H9 (cell line): Measurements from ENCODE around the gene RPIA. TPM values are rescaled to one million over a fixed set of nuclear protein-coding genes. Genes with fewer than 3 reads are reported as not detected.

Experiments used
- DNase-seq: peaks from one replicate; pipeline ENCODE4 v3.0.0-alpha.2; 2017
- H2AFZ ChIP-seq: one replicate; pipeline ENCODE4 v1.6.1; 2013; ENCODE audit warnings: mild to moderate bottlenecking, low read length, control low read depth, moderate library complexity
- H2AK5ac ChIP-seq: 2 replicates; pipeline ENCODE4 v1.6.1; 2013; ENCODE audit warnings: low read length, control low read depth, mixed read lengths; ENCODE audit not compliant: insufficient read length
- H2BK120ac ChIP-seq: one replicate; pipeline ENCODE4 v1.6.1; 2013; ENCODE audit warnings: low read depth, mild to moderate bottlenecking, low read length, control low read depth, inconsistent platforms; ENCODE audit not compliant: poor library complexity, severe bottlenecking
- H2BK12ac ChIP-seq: 2 replicates; pipeline ENCODE4 v1.6.1; 2013; ENCODE audit warnings: low read length, control low read depth, mixed read lengths, low read depth; ENCODE audit not compliant: insufficient read length
- H2BK15ac ChIP-seq: 2 replicates; pipeline ENCODE4 v1.6.1; 2013; ENCODE audit warnings: low read depth, low read length, control low read depth
- H2BK20ac ChIP-seq: one replicate; pipeline ENCODE4 v1.6.1; 2013; ENCODE audit warnings: low read depth, mild to moderate bottlenecking, low read length, control low read depth, inconsistent platforms; ENCODE audit not compliant: poor library complexity, severe bottlenecking
- H2BK5ac ChIP-seq: 2 replicates; pipeline ENCODE4 v1.6.1; 2013; ENCODE audit warnings: low read length, control low read depth, mixed read lengths; ENCODE audit not compliant: insufficient read length
- H3K14ac ChIP-seq: 2 replicates; pipeline ENCODE4 v1.6.1; 2013; ENCODE audit warnings: low read length, control low read depth; ENCODE audit not compliant: insufficient read depth
- H3K18ac ChIP-seq: 2 replicates; pipeline ENCODE4 v1.6.1; 2013; ENCODE audit warnings: low read depth, mild to moderate bottlenecking, mixed read lengths, low read length, control low read depth; ENCODE audit not compliant: insufficient read length
- H3K23ac ChIP-seq: 2 replicates; pipeline ENCODE4 v1.6.1; 2013; ENCODE audit warnings: low read length, control low read depth, mixed read lengths, low read depth; ENCODE audit not compliant: insufficient read length
- H3K23me2 ChIP-seq: 2 replicates; pipeline ENCODE4 v1.6.1; 2013; ENCODE audit warnings: low read depth, mild to moderate bottlenecking, mixed read lengths, low read length, control low read depth; ENCODE audit not compliant: insufficient read length, poor library complexity, severe bottlenecking
- H3K27ac ChIP-seq: 2 replicates; pipeline ENCODE4 v1.5.1; 2013; ENCODE audit warnings: low read length, control low read depth, mixed read lengths, low read depth; ENCODE audit not compliant: insufficient read length
- H3K27me3 ChIP-seq: 2 replicates; pipeline ENCODE4 v1.6.1; 2013; ENCODE audit warnings: low read length, control low read depth, inconsistent platforms; ENCODE audit not compliant: insufficient read depth
- H3K4ac ChIP-seq: 2 replicates; pipeline ENCODE4 v1.6.1; 2013; ENCODE audit warnings: low read depth, mild to moderate bottlenecking, control low read depth, inconsistent platforms, low read length, moderate library complexity
- H3K4me1 ChIP-seq: 2 replicates; pipeline ENCODE4 v1.6.1; 2013; ENCODE audit warnings: low read length, control low read depth, inconsistent platforms; ENCODE audit not compliant: insufficient read depth
- H3K4me2 ChIP-seq: 2 replicates; pipeline ENCODE4 v1.6.1; 2013; ENCODE audit warnings: low read length, control low read depth, mixed read lengths; ENCODE audit not compliant: insufficient read length, insufficient read depth
- H3K56ac ChIP-seq: 2 replicates; pipeline ENCODE4 v1.6.1; 2013; ENCODE audit warnings: low read depth, mild to moderate bottlenecking, mixed read lengths, low read length, control low read depth; ENCODE audit not compliant: insufficient read length
- H3K79me1 ChIP-seq: 2 replicates; pipeline ENCODE4 v1.6.1; 2013; ENCODE audit warnings: low read depth, mild to moderate bottlenecking, moderate library complexity, low read length, control low read depth, inconsistent platforms; ENCODE audit not compliant: insufficient read depth, poor library complexity, severe bottlenecking
- H3K79me2 ChIP-seq: 2 replicates; pipeline ENCODE4 v1.6.1; 2013; ENCODE audit warnings: low read length, control low read depth, inconsistent platforms; ENCODE audit not compliant: insufficient read depth
- H3K9ac ChIP-seq: 2 replicates; pipeline ENCODE4 v1.6.1; 2013; ENCODE audit warnings: low read length, control low read depth, mixed read lengths; ENCODE audit not compliant: insufficient read length; ENCODE audit errors: extremely low read depth
- H3K9me3 ChIP-seq: one replicate; pipeline ENCODE4 v1.6.1; 2013; ENCODE audit warnings: low read depth, low read length, inconsistent platforms; ENCODE audit not compliant: control insufficient read depth
- H3T11ph ChIP-seq: one replicate; pipeline ENCODE4 v1.6.1; 2013; ENCODE audit warnings: mild to moderate bottlenecking, low read length, control low read depth, inconsistent platforms
- H4K20me1 ChIP-seq: one replicate; pipeline ENCODE4 v1.6.1; 2013; ENCODE audit not compliant: control insufficient read depth, insufficient read length, insufficient read depth
- H4K5ac ChIP-seq: 2 replicates; pipeline ENCODE4 v1.6.1; 2013; ENCODE audit warnings: low read depth, mild to moderate bottlenecking, mixed read lengths, low read length, control low read depth; ENCODE audit not compliant: insufficient read length
- H4K8ac ChIP-seq: replicated peaks from 2 replicates; pipeline ENCODE4 v1.6.1; 2013; ENCODE audit warnings: low read length, control low read depth, mixed read lengths, low read depth; ENCODE audit not compliant: insufficient read length
- H4K91ac ChIP-seq: 2 replicates; pipeline ENCODE4 v1.6.1; 2013; ENCODE audit warnings: low read depth, mild to moderate bottlenecking, moderate library complexity, mixed read lengths, low read length, control low read depth; ENCODE audit not compliant: insufficient read length
- H3K27ac Mint-ChIP-seq, 3 experiments: 2 replicates in 2 of 3; 3 replicates in 1 of 3; pipeline ENCODE4 v1.8.0; 2020 to 2021; ENCODE audit warnings: mixed read lengths in 3 of 3, mild to moderate bottlenecking in 1 of 3, moderate library complexity in 1 of 3
- H3K27me3 Mint-ChIP-seq: 2 replicates; pipeline ENCODE4 v1.8.0; 2021; ENCODE audit warnings: low read depth, mild to moderate bottlenecking, moderate library complexity, mixed read lengths
- H3K36me3 Mint-ChIP-seq, 3 experiments: 2 replicates in 2 of 3; 3 replicates in 1 of 3; pipeline ENCODE4 v1.8.0; 2020 to 2021; ENCODE audit warnings: low read depth in 3 of 3, mixed read lengths in 3 of 3; ENCODE audit not compliant: insufficient read depth in 1 of 3
- H3K4me1 Mint-ChIP-seq, 2 experiments: 2 replicates each; pipeline ENCODE4 v1.8.0; 2020; ENCODE audit warnings: mixed read lengths in 2 of 2
- H3K4me3 Mint-ChIP-seq, 2 experiments: 2 replicates in 1 of 2; 3 replicates in 1 of 2; pipeline ENCODE4 v1.8.0; 2020 to 2021; ENCODE audit warnings: mild to moderate bottlenecking in 2 of 2, mixed read lengths in 2 of 2, moderate library complexity in 1 of 2
- H3K9me3 Mint-ChIP-seq, 2 experiments: 2 replicates in 1 of 2; 3 replicates in 1 of 2; pipeline ENCODE4 v1.8.0; 2020; ENCODE audit warnings: mild to moderate bottlenecking in 2 of 2, mixed read lengths in 2 of 2, moderate library complexity in 1 of 2
- WGBS: extraction: QIAGEN DNeasy Blood & Tissue Kit; methylation state at CpG from one replicate; pipeline ENCODE4 v1.1.7; 2013; ENCODE audit warnings: missing lambda C conversion rate, low lambda C conversion rate, mixed read lengths; ENCODE audit not compliant: insufficient read length; ENCODE audit errors: extremely low coverage; 5-methylcytosine and 5-hydroxymethylcytosine counted together
- total RNA-seq: library from RNA; stranded (reverse); gene quantifications from 2 replicates; pipeline ENCODE4 v1.2.1, GENCODE V29; 2021
- TF ChIP-seq, protein P1 (sequence below): fragments of 200-600 bp; sonication (generic); conservative IDR thresholded peaks from 3 replicates; pipeline ENCODE4 v1.8.0; 2021; ENCODE audit warnings: antibody characterized with exemption, mild to moderate bottlenecking

RPIA gene
- total RNA-seq, 1 experiment from 2014 or later, result 18.6 TPM

DNA sequence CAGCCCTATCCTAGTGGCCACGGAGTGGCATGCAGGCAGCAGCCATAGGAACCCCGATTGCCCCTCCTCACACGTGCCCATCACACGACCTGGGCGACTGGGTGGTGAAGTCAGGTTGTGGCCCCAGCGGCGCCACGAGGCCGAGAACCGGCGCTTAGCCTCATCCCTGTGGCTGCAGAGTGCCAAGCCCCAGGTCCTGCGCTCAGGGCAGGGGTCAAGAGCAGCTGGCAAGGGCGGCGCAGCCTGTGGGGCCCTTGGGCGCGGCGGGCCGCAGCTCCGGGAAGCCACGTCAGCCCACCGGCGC lies 73.3 kb downstream of the RPIA start:
- H3K18ac ChIP-seq, result no peak overlapping the region
- Mint-ChIP-seq H3K27me3 (peaks cover 42% of the 10 kb centered on the region), H3K36me3 (peaks cover 0 to 7% (median 0%) of the 10 kb centered on the region in 3 experiments; a peak in 4 of 7 replicates), H3K4me1 (peaks cover 2 to 4% of the 10 kb centered on the region in 2 experiments; a peak in 3 of 4 replicates), H3K4me3 (peak overlapping the region in 1 of 2 experiments; percentile 55; a peak in 3 of 5 replicates), H3K27ac (no peak overlapping the region), H3K9me3 (peaks cover 18 to 30% of the 10 kb centered on the region in 2 experiments)
- no peak overlapping the region for H2BK5ac ChIP-seq
- no peaks in the 10 kb centered on the region for H4K20me1 ChIP-seq
- H3K14ac ChIP-seq, result no peak overlapping the region; the same call in 1 of the 2 replicates
- no peak overlapping the region for H2AFZ ChIP-seq
- peak; percentile 44 for DNase-seq
- TF ChIP-seq, protein P1, sequence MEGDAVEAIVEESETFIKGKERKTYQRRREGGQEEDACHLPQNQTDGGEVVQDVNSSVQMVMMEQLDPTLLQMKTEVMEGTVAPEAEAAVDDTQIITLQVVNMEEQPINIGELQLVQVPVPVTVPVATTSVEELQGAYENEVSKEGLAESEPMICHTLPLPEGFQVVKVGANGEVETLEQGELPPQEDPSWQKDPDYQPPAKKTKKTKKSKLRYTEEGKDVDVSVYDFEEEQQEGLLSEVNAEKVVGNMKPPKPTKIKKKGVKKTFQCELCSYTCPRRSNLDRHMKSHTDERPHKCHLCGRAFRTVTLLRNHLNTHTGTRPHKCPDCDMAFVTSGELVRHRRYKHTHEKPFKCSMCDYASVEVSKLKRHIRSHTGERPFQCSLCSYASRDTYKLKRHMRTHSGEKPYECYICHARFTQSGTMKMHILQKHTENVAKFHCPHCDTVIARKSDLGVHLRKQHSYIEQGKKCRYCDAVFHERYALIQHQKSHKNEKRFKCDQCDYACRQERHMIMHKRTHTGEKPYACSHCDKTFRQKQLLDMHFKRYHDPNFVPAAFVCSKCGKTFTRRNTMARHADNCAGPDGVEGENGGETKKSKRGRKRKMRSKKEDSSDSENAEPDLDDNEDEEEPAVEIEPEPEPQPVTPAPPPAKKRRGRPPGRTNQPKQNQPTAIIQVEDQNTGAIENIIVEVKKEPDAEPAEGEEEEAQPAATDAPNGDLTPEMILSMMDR, result no peak
- no peak overlapping the region for H3K56ac ChIP-seq
- H3K23ac ChIP-seq, result no peak overlapping the region
- no peak overlapping the region for H2BK120ac ChIP-seq
- H3K4me1 ChIP-seq, result no peaks in the 10 kb centered on the region
- H3K4me2 ChIP-seq, result peak overlapping the region; percentile 40
- no peak overlapping the region for H3K27ac ChIP-seq
- no peak overlapping the region for H3T11ph ChIP-seq
- H3K23me2 ChIP-seq, result peaks cover 8% of the 10 kb centered on the region
- H4K91ac ChIP-seq, result no peak overlapping the region
- no peak overlapping the region for H4K8ac ChIP-seq
- WGBS, result no CpG with 5 or more reads among the region's 22 CpGs
- no peak overlapping the region for H2BK20ac ChIP-seq
- no peaks in the 10 kb centered on the region for H3K9me3 ChIP-seq
- no peak overlapping the region for H2AK5ac ChIP-seq
- no peaks in the 10 kb centered on the region for H3K79me2 ChIP-seq
- H3K79me1 ChIP-seq, result no peaks in the 10 kb centered on the region
- no peak overlapping the region for H2BK12ac ChIP-seq
- H3K27me3 ChIP-seq, result peaks cover 9% of the 10 kb centered on the region; the same call in 1 of the 2 replicates
- no peak overlapping the region for H3K9ac ChIP-seq
- no peak overlapping the region for H3K4ac ChIP-seq
- H2BK15ac ChIP-seq, result no peak overlapping the region
- no peak overlapping the region for H4K5ac ChIP-seq
